ENCODE data around the gene ATP10A.

GRCh38 chr15:25686780-25687179, 176.3 kb downstream of the ATP10A start:
- TF ChIP-seq, protein P1, sequence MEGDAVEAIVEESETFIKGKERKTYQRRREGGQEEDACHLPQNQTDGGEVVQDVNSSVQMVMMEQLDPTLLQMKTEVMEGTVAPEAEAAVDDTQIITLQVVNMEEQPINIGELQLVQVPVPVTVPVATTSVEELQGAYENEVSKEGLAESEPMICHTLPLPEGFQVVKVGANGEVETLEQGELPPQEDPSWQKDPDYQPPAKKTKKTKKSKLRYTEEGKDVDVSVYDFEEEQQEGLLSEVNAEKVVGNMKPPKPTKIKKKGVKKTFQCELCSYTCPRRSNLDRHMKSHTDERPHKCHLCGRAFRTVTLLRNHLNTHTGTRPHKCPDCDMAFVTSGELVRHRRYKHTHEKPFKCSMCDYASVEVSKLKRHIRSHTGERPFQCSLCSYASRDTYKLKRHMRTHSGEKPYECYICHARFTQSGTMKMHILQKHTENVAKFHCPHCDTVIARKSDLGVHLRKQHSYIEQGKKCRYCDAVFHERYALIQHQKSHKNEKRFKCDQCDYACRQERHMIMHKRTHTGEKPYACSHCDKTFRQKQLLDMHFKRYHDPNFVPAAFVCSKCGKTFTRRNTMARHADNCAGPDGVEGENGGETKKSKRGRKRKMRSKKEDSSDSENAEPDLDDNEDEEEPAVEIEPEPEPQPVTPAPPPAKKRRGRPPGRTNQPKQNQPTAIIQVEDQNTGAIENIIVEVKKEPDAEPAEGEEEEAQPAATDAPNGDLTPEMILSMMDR (IDR thresholded peaks at IDR 0.05), result no peak
- TF ChIP-seq POLR2A (IDR thresholded peaks at IDR 0.05), result no peak
- no peak for TF ChIP-seq POLR2AphosphoS5 (IDR thresholded peaks at IDR 0.05)
